CD4-positive, alpha-beta memory T cell (primary cell): Measurements from ENCODE around the gene YARS1. TPM values are rescaled to one million over a fixed set of nuclear protein-coding genes. Genes with fewer than 3 reads are reported as not detected.

Experiments
- CTCF ChIA-PET: fragments of 350-600 bp; sonication (Branson Sonifier 250); formaldehyde crosslinking; loops from one replicate; lab custom pipeline; 2021; ENCODE audit warnings: inconsistent platforms; ENCODE audit not compliant: partially characterized antibody; lab: Charles Lee
- POLR2A ChIA-PET: fragments of 350-600 bp; sonication (Branson Sonifier 250); formaldehyde crosslinking; loops from one replicate; lab custom pipeline; 2021; ENCODE audit not compliant: partially characterized antibody; lab: Charles Lee
- DNase-seq, 5 donors: peaks; one replicate each; pipeline versions ENCODE4 v3.0.0 to v3.0.0-alpha.2; 2020 to 2022; ENCODE audit warnings: mixed read lengths in 1 of 5
- H3K27ac ChIP-seq: one replicate; pipeline ENCODE4 v1.7.0; 2013; ENCODE audit warnings: low read depth, low read length
- H3K27me3 ChIP-seq: 2 replicates; pipeline ENCODE4 v1.7.0; 2013; ENCODE audit warnings: mild to moderate bottlenecking, low read length, moderate library complexity; ENCODE audit not compliant: insufficient read depth
- H3K36me3 ChIP-seq: 2 replicates; pipeline ENCODE4 v1.7.0; 2013; ENCODE audit warnings: mild to moderate bottlenecking, low read length, moderate library complexity; ENCODE audit not compliant: insufficient read depth
- H3K4me1 ChIP-seq: 2 replicates; pipeline ENCODE4 v1.7.0; 2013; ENCODE audit warnings: mild to moderate bottlenecking, low read length, moderate library complexity; ENCODE audit not compliant: insufficient read depth
- H3K4me3 ChIP-seq, 2 donors: one replicate each; pipeline ENCODE4 v1.7.0; 2013; ENCODE audit warnings: low read length in 2 of 2, mild to moderate bottlenecking in 1 of 2
- H3K9me3 ChIP-seq, 2 donors: one replicate each; pipeline ENCODE4 v1.7.0; 2013; ENCODE audit warnings: low read length in 2 of 2, control low read depth in 1 of 2; ENCODE audit not compliant: control insufficient read depth in 1 of 2
- H3K27ac Mint-ChIP-seq, 7 donors: one replicate each; pipeline ENCODE4 v1.8.0; 2020 to 2021; ENCODE audit warnings: mixed read lengths in 7 of 7, mild to moderate bottlenecking in 6 of 7, inconsistent platforms in 3 of 7, moderate library complexity in 3 of 7
- H3K27me3 Mint-ChIP-seq, 2 donors: one replicate each; pipeline ENCODE4 v1.8.0; 2020 to 2021; ENCODE audit warnings: mixed read lengths in 2 of 2
- H3K36me3 Mint-ChIP-seq, 2 donors: one replicate each; pipeline ENCODE4 v1.8.0; 2020 to 2021; ENCODE audit warnings: mixed read lengths in 2 of 2, inconsistent platforms in 1 of 2, mild to moderate bottlenecking in 1 of 2
- H3K4me1 Mint-ChIP-seq, 4 donors: one replicate each; pipeline ENCODE4 v1.8.0; 2020 to 2021; ENCODE audit warnings: mixed read lengths in 4 of 4, mild to moderate bottlenecking in 1 of 4
- H3K4me3 Mint-ChIP-seq, 8 donors: one replicate each; pipeline ENCODE4 v1.8.0; 2020 to 2021; ENCODE audit warnings: mixed read lengths in 8 of 8, mild to moderate bottlenecking in 7 of 8, moderate library complexity in 6 of 8, inconsistent platforms in 3 of 8
- H3K9me3 Mint-ChIP-seq, 8 donors: one replicate each; pipeline ENCODE4 v1.8.0; 2020 to 2021; ENCODE audit warnings: mixed read lengths in 8 of 8, mild to moderate bottlenecking in 5 of 8, inconsistent platforms in 3 of 8, moderate library complexity in 1 of 8
- intact Hi-C: fragments of 100-400 bp; cut with micrococcal nuclease; formaldehyde crosslinking; loops from one replicate; pipeline ENCODE4 v1.15.1; 2023
- polyA plus RNA-seq, 2 donors: library from polyadenylated mRNA; unstranded; fragments of 300-500 nt; fragmentation: Illumina TruSeq; gene quantifications; one replicate each; pipeline ENCODE4 v1.2.3, GENCODE V29; 2021
- total RNA-seq, 2 experiments: library from RNA; stranded (reverse); gene quantifications; one replicate each; pipeline ENCODE4 v1.2.3, GENCODE V29; 2021

The YARS1 gene
- total and polyA plus RNA-seq, 4 experiments from 2014 or later, result 46.6 to 114 (median 89.8) TPM

DNA sequence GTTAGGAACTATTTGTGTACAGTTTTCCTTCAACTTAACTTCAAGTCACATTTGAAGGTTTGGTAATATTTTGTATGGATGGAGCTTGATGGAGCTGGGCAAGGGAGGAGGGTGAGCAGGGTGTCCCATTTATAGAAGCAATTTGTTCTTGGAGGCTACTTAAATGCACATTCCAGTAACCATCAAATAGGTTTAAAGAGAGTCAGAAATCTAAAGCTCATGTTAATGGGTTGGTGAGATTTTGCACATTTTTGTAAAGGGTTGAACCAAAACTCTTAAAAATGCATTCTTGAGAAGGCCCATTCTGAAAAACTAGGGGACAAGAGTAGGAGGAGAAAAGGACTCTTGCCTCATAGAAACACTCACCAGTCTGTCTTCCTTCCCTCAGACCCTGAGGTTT, 43.4 kb upstream of the YARS1 start:
- Mint-ChIP-seq H3K36me3 (peaks cover 50 to 68% of the 10 kb centered on the region in 2 donors), H3K27me3 (no peaks in the 10 kb centered on the region)

DNA sequence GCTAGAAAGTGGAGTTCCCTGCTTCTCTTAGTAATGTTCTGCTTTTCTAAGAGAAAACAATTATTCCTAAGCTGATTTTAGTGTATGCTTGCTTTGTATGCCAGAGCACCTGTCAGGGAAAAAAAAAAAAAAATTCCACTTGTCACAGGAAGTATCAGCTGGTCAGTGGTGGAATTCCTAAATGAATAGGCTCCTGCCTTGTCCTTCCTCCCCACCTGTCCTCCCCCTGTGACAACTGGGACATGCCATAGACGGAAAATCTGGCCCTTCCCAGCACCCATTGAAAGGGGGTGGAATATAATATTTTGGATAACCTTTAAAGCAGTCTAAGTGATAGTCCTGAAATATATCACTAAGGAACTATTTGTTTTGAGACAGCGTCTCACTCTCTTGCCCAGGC, 42.8 kb upstream of the YARS1 start:
- no peak for DNase-seq
- no peaks in the 10 kb centered on the region for H3K27me3 ChIP-seq
- ChIA-PET CTCF (interaction anchor here (0.8 to 1.7 kb wide), 3 partner anchors 9 to 15 kb away, joined by 3 to 4 read pairs (median 4); no protein-coding TSS in a partner anchor), POLR2A (no interaction called here)
- H3K4me3 Mint-ChIP-seq, result no peak overlapping the region
- H3K27ac Mint-ChIP-seq, result no peak overlapping the region
- H3K27ac ChIP-seq, result no peak overlapping the region
- H3K9me3 ChIP-seq, result no peaks in the 10 kb centered on the region
- intact Hi-C loops, result no loop called here
- peaks cover 19% of the 10 kb centered on the region for H3K36me3 ChIP-seq
- H3K4me3 ChIP-seq, result no peak overlapping the region
- no peaks in the 10 kb centered on the region for H3K4me1 ChIP-seq
- H3K4me1 Mint-ChIP-seq, result no peaks in the 10 kb centered on the region
- peaks cover 56 to 73% of the 10 kb centered on the region in 2 donors for H3K36me3 Mint-ChIP-seq
- no peaks in the 10 kb centered on the region for H3K27me3 Mint-ChIP-seq
- H3K9me3 Mint-ChIP-seq, result no peaks in the 10 kb centered on the region

More for the DNA sequence above, 43.4 kb upstream of the YARS1 start:
- no peak overlapping the region for H3K27ac ChIP-seq
- H3K4me3 ChIP-seq, result no peak overlapping the region
- no peaks in the 10 kb centered on the region for H3K4me1 ChIP-seq
- CTCF ChIA-PET, result interaction anchor here (1.1 to 1.7 kb wide), 3 partner anchors 12 to 149 kb away, joined by 4 read pairs; no protein-coding TSS in a partner anchor
- no peaks in the 10 kb centered on the region for H3K4me1 Mint-ChIP-seq
- intact Hi-C loops, result no loop called here
- no peak overlapping the region for H3K4me3 Mint-ChIP-seq
- no peaks in the 10 kb centered on the region for H3K9me3 ChIP-seq
- DNase-seq, result no peak
- peak overlapping the region in 1 of 7 donors; percentile 23 for H3K27ac Mint-ChIP-seq
- POLR2A ChIA-PET, result no interaction called here
- no peaks in the 10 kb centered on the region for H3K27me3 ChIP-seq
- no peaks in the 10 kb centered on the region for H3K9me3 Mint-ChIP-seq
- peaks cover 13% of the 10 kb centered on the region for H3K36me3 ChIP-seq

GRCh38 chr1:32858791-32859190, 41.6 kb upstream of the YARS1 start:
- no peak overlapping the region for H3K4me3 Mint-ChIP-seq
- H3K4me1 ChIP-seq, result no peaks in the 10 kb centered on the region
- no peak for DNase-seq
- POLR2A ChIA-PET, result no interaction called here
- no peaks in the 10 kb centered on the region for H3K4me1 Mint-ChIP-seq
- no peaks in the 10 kb centered on the region for H3K9me3 Mint-ChIP-seq
- H3K36me3 ChIP-seq, result peaks cover 30% of the 10 kb centered on the region
- no peaks in the 10 kb centered on the region for H3K9me3 ChIP-seq
- H3K36me3 Mint-ChIP-seq, result peaks cover 60 to 75% of the 10 kb centered on the region in 2 donors
- no peaks in the 10 kb centered on the region for H3K27me3 Mint-ChIP-seq
- no peaks in the 10 kb centered on the region for H3K27me3 ChIP-seq
- no peak overlapping the region for H3K27ac ChIP-seq
- no peak overlapping the region for H3K4me3 ChIP-seq
- peak overlapping the region in 1 of 7 donors; percentile 56 for H3K27ac Mint-ChIP-seq
- CTCF ChIA-PET, result interaction anchor here (1.0 to 2.0 kb wide), 3 partner anchors 14 to 146 kb away, joined by 3 to 5 read pairs (median 3); no protein-coding TSS in a partner anchor
- intact Hi-C loops, result no loop called here

- no peak overlapping the region for H3K4me3 ChIP-seq
- H3K9me3 ChIP-seq, result no peaks in the 10 kb centered on the region
- no peak overlapping the region for H3K27ac ChIP-seq
- H3K27me3 ChIP-seq, result no peaks in the 10 kb centered on the region
- no peak for DNase-seq
- no peaks in the 10 kb centered on the region for H3K27me3 Mint-ChIP-seq
- no peaks in the 10 kb centered on the region for H3K4me1 Mint-ChIP-seq
- CTCF ChIA-PET, result interaction anchor here (1.0 to 2.0 kb wide), 3 partner anchors 15 to 145 kb away, joined by 3 to 5 read pairs (median 3); no protein-coding TSS in a partner anchor
- no peak overlapping the region for H3K4me3 Mint-ChIP-seq
- no peaks in the 10 kb centered on the region for H3K4me1 ChIP-seq
- peaks cover 63 to 75% of the 10 kb centered on the region in 2 donors for H3K36me3 Mint-ChIP-seq
- H3K9me3 Mint-ChIP-seq, result no peaks in the 10 kb centered on the region
- H3K36me3 ChIP-seq, result peaks cover 31% of the 10 kb centered on the region
- intact Hi-C loops, result no loop called here
- POLR2A ChIA-PET, result no interaction called here
- no peak overlapping the region for H3K27ac Mint-ChIP-seq
These were observed 41.0 kb upstream of the YARS1 start for GRCh38 chr1:32858136-32858535.

DNA sequence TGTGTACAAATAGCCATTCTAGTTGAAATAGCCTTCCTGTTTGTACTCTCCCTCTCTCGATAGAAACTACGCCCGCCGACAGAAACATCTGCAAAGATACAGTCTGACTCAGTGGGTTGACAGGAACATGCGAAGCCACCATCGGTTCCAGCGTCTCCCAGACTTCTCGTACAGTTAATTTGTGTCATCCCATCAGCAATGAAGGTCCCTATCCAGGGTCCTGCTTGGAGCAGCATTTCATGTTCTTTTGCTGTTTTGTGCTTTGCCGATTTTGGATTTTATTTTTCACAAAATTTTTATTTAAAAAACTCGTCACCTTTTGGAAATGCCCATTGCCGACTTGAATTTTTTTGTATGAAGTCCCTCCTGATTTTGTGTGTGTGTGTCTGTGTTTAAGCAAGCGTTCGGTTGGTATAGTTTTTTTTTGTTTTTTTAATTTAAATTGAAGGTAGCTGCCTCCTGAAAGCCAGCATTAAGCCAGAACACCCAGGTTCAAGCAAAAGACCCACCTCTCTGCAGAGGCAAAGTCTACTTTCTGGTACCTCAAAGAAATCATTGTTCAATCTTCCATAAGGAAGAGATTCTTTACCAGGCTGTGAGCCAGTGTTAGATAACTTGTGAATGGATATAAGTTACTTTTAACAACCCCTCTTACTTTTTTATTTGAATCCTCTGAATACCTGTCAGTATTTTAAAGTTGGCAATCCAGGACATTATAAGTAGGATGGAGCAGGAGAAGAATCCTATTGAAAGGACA, 38.9 kb upstream of the YARS1 start:
- ChIA-PET POLR2A (no interaction called here), CTCF (interaction anchor here (1.0 kb wide), 1 partner anchor 144 kb away, joined by 4 read pairs; no protein-coding TSS in a partner anchor)
- H3K36me3 Mint-ChIP-seq, result peaks cover 57 to 69% of the 10 kb centered on the region in 2 donors

GRCh38 chr1:32848354-32849063, 31.4 kb upstream of the YARS1 start:
- CTCF ChIA-PET, result interaction anchor here (1.2 kb wide), 1 partner anchor 23 kb away, joined by 3 read pairs; no protein-coding TSS in a partner anchor

More for the DNA sequence above, 38.9 kb upstream of the YARS1 start:
- intact Hi-C loops, result no loop called here
- no peaks in the 10 kb centered on the region for H3K9me3 Mint-ChIP-seq
- H3K4me3 ChIP-seq, result no peak overlapping the region
- no peaks in the 10 kb centered on the region for H3K4me1 ChIP-seq
- peak overlapping the region in 1 of 7 donors; percentile 23 for H3K27ac Mint-ChIP-seq
- H3K27me3 Mint-ChIP-seq, result no peaks in the 10 kb centered on the region
- H3K27me3 ChIP-seq, result no peaks in the 10 kb centered on the region
- no peak for DNase-seq
- H3K9me3 ChIP-seq, result no peaks in the 10 kb centered on the region
- peaks cover 37% of the 10 kb centered on the region for H3K36me3 ChIP-seq
- no peak overlapping the region for H3K27ac ChIP-seq
- no peaks in the 10 kb centered on the region for H3K4me1 Mint-ChIP-seq
- no peak overlapping the region for H3K4me3 Mint-ChIP-seq

DNA sequence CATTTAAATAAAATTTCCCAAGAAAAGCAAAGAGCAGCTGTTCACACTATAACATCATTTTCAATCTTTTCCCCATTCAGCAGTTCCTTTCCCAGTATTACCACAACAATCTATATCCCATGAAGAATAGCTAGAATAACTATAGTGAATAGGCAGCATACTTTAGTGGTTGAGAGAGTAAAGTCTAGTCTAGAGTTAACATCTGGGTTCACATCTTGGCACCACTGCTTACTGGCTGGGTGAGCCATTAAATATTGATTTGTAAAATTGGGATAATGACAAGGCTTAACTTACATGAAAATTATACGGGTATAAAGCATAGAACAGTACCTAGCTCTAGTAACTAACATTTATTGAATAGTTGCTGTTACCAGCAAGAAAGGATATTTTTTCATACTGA, 14.7 kb upstream of the YARS1 start:
- peaks cover 0 to 2% (median 0%) of the 10 kb centered on the region in 8 donors for H3K9me3 Mint-ChIP-seq
- CTCF ChIA-PET, result interaction anchor here (0.7 kb wide), 1 partner anchor 99 kb away, joined by 3 read pairs; no protein-coding TSS in a partner anchor
- no peak overlapping the region for H3K4me3 Mint-ChIP-seq
- POLR2A ChIA-PET, result interaction anchor here (1.4 kb wide), 1 partner anchor 15 kb away, joined by 3 read pairs; the partner anchor contains the start of genes S100PBP and YARS1
- no peak for DNase-seq
- Histone ChIP-seq H3K9me3 (no peaks in the 10 kb centered on the region), H3K27ac (no peak overlapping the region), H3K27me3 (no peaks in the 10 kb centered on the region), H3K36me3 (peaks cover 42% of the 10 kb centered on the region), H3K4me3 (no peak overlapping the region), H3K4me1 (no peaks in the 10 kb centered on the region)
- intact Hi-C loops, result no loop called here
- H3K27ac Mint-ChIP-seq, result peak overlapping the region in 1 of 7 donors; percentile 65
- H3K36me3 Mint-ChIP-seq, result peaks cover 65 to 66% of the 10 kb centered on the region in 2 donors
- H3K27me3 Mint-ChIP-seq, result no peaks in the 10 kb centered on the region
- peaks cover 0 to 8% (median 5%) of the 10 kb centered on the region in 4 donors for H3K4me1 Mint-ChIP-seq

More at GRCh38 chr1:32848354-32849063, 31.4 kb upstream of the YARS1 start:
- no peak overlapping the region for H3K27ac Mint-ChIP-seq
- DNase-seq, result no peak
- peak overlapping the region in 1 of 8 donors; percentile 8 for H3K4me3 Mint-ChIP-seq
- no peaks in the 10 kb centered on the region for H3K27me3 Mint-ChIP-seq
- Histone ChIP-seq H3K36me3 (peaks cover 9% of the 10 kb centered on the region), H3K27ac (no peak overlapping the region), H3K4me3 (no peak overlapping the region), H3K27me3 (no peaks in the 10 kb centered on the region), H3K4me1 (no peaks in the 10 kb centered on the region), H3K9me3 (no peaks in the 10 kb centered on the region)
- intact Hi-C loops, result no loop called here
- peaks cover 34 to 37% of the 10 kb centered on the region in 2 donors for H3K36me3 Mint-ChIP-seq
- H3K4me1 Mint-ChIP-seq, result peaks cover 0 to 2% (median 0%) of the 10 kb centered on the region in 4 donors
- no peaks in the 10 kb centered on the region for H3K9me3 Mint-ChIP-seq
- POLR2A ChIA-PET, result no interaction called here
